Fibroblast of skin of right quadriceps (primary cell): ENCODE measurements around the gene PKP2.

Experiments
- DNase-seq: peaks from one replicate; pipeline ENCODE4 v3.0.0-alpha.2; 2013

PKP2 gene

GRCh38 chr12:32743264-32743663 lies 153.3 kb downstream of the PKP2 start:
- no peak for DNase-seq

DNA sequence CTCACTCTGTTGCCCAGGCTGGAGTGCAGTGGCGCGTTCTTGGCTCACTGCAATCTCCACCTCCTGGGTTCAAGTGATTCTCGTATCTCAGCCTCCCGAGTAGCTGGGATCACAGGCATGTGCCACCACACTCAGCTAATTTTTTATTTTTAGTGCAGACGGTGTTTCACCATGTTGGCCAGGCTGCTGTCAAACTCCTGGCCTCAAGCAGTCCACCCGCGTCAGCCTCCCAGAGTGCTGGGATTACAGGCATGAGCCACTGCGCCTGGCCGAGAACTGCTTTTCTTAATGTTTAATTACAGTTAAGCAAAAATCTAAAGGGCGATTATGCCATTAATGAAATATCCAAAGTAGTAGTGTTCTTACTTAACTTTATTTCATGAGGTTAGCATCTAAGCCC lies 154.4 kb downstream of the PKP2 start:
- no peak for DNase-seq
